GM13977 (cell line): Measurements from ENCODE around the gene FHL1.
A peak's percentile ranks its signal among the peaks of the same experiment; 100 is the strongest.

Experiments used
- DNase-seq: peaks from one replicate; pipeline ENCODE4 v3.0.0; 2012; ENCODE audit warnings: low spot score
- CTCF ChIP-seq: IDR thresholded peaks from 2 replicates; pipeline ENCODE4 v1.5.1; 2012; ENCODE audit warnings: mild to moderate bottlenecking, control low read depth; ENCODE audit not compliant: insufficient read depth; ENCODE audit errors: extremely low read depth, missing control alignments
- in situ Hi-C: fragments of 300-500 bp; cut with MboI; formaldehyde crosslinking; loops from one replicate; pipeline ENCODE4 v1.12.0; 2022; ENCODE audit warnings: low sequenced_read_pairs, low pct_unique_long_range_greater_than_20kb, mixed read lengths, inconsistent platforms; ENCODE audit not compliant: unreplicated experiment

Gene FHL1

GRCh38 chrX:136196691-136197155 is 49.4 kb downstream of the FHL1 start:
- in situ Hi-C loops: no loop called here
- no peak for DNase-seq
- TF ChIP-seq CTCF: no peak

GRCh38 chrX:136198010-136198409 is 50.7 kb downstream of the FHL1 start:
- in situ Hi-C loops: no loop called here
- DNase-seq: no peak
- TF ChIP-seq CTCF: no peak

GRCh38 chrX:136198678-136199243 is 51.4 kb downstream of the FHL1 start:
- no peak for TF ChIP-seq CTCF
- no peak for DNase-seq
- in situ Hi-C loops: no loop called here

GRCh38 chrX:136199365-136199764 is 52.0 kb downstream of the FHL1 start:
- in situ Hi-C loops: no loop called here
- no peak for TF ChIP-seq CTCF
- no peak for DNase-seq

- peak; percentile 29 for TF ChIP-seq CTCF
- in situ Hi-C loops: no loop called here
- peak; percentile 16 for DNase-seq
Measured at GRCh38 chrX:136200466-136200865, 53.1 kb downstream of the FHL1 start.

- no peak for TF ChIP-seq CTCF
- DNase-seq: no peak
- in situ Hi-C loops: no loop called here
Measured at GRCh38 chrX:136201601-136202000, 54.3 kb downstream of the FHL1 start.
